Activated CD4-positive, alpha-beta memory T cell treated with anti-CD3 and anti-CD28 coated beads, Interleukin-2, amount 10 ng/mL, durations not matched to agents 7 days and 5 days (primary cell): ENCODE results near the gene TSPAN7. TPM values are rescaled to one million over a fixed set of nuclear protein-coding genes. Genes with fewer than 3 reads are reported as not detected.

Source experiments
- CTCF ChIA-PET: fragments of 350-600 bp; sonication (Branson Sonifier 250); formaldehyde crosslinking; loops from one replicate; lab custom pipeline; 2021; ENCODE audit warnings: antibody characterized with exemption, inconsistent platforms; lab: Charles Lee
- POLR2A ChIA-PET: fragments of 350-600 bp; sonication (Branson Sonifier 250); formaldehyde crosslinking; loops from one replicate; lab custom pipeline; 2021; ENCODE audit warnings: antibody characterized with exemption; lab: Charles Lee
- DNase-seq: peaks from one replicate; pipeline ENCODE4 v3.0.0-alpha.2; 2020
- H3K27ac Mint-ChIP-seq: one replicate; pipeline ENCODE4 v1.8.0; 2021; ENCODE audit warnings: mild to moderate bottlenecking, mixed read lengths
- H3K27me3 Mint-ChIP-seq: one replicate; pipeline ENCODE4 v1.8.0; 2021; ENCODE audit warnings: mixed read lengths
- H3K36me3 Mint-ChIP-seq: one replicate; pipeline ENCODE4 v1.8.0; 2021; ENCODE audit warnings: low read depth, mixed read lengths
- H3K4me1 Mint-ChIP-seq: one replicate; pipeline ENCODE4 v1.8.0; 2021; ENCODE audit warnings: mixed read lengths
- H3K4me3 Mint-ChIP-seq: one replicate; pipeline ENCODE4 v1.8.0; 2021; ENCODE audit warnings: mild to moderate bottlenecking, mixed read lengths
- H3K9me3 Mint-ChIP-seq: one replicate; pipeline ENCODE4 v1.8.0; 2021; ENCODE audit warnings: mixed read lengths
- total RNA-seq, 2 experiments: library from RNA; stranded (reverse); gene quantifications; one replicate each; pipeline ENCODE4 v1.2.3, GENCODE V29; 2021

Gene TSPAN7
- total RNA-seq, 2 experiments from 2014 or later: 0.23 to 0.28 TPM

DNA sequence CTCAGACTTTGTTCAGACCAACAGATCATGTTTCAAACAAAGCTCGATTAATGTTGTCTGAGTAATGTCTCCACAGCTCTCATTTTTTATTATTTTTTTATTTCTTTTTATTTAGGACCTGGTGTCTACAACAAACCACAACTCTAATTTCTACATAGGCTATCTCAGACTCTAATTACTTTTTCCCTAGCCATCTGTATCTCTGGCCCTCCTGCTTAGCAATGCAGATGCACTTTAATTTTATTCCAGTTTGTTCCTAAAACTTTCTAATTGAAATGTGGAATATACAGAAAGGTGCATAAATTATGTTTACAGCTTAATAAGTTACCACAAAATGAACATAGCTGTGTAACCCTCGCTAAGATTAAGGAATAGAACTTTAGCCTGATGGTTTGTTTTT is 120.8 kb downstream of the TSPAN7 start:
- Mint-ChIP-seq H3K9me3 (no peaks in the 10 kb centered on the region), H3K4me3 (no peak overlapping the region), H3K36me3 (no peaks in the 10 kb centered on the region), H3K27ac (no peak overlapping the region), H3K27me3 (peaks cover 2% of the 10 kb centered on the region), H3K4me1 (peaks cover 3% of the 10 kb centered on the region)
- no peak for DNase-seq
- CTCF ChIA-PET: no interaction called here
- POLR2A ChIA-PET: no interaction called here

GRCh38 chrX:38692961-38693360 is 131.6 kb downstream of the TSPAN7 start:
- no peak overlapping the region for H3K4me3 Mint-ChIP-seq
- POLR2A ChIA-PET: no interaction called here
- CTCF ChIA-PET: no interaction called here
- peaks cover 2% of the 10 kb centered on the region for H3K27me3 Mint-ChIP-seq
- H3K27ac Mint-ChIP-seq: no peak overlapping the region
- no peaks in the 10 kb centered on the region for H3K4me1 Mint-ChIP-seq
- no peak for DNase-seq
- H3K36me3 Mint-ChIP-seq: no peaks in the 10 kb centered on the region
- H3K9me3 Mint-ChIP-seq: peaks cover 6% of the 10 kb centered on the region

- no peaks in the 10 kb centered on the region for H3K36me3 Mint-ChIP-seq
- no peaks in the 10 kb centered on the region for H3K4me1 Mint-ChIP-seq
- H3K27me3 Mint-ChIP-seq: peaks cover 2% of the 10 kb centered on the region
- H3K27ac Mint-ChIP-seq: no peak overlapping the region
- no peak overlapping the region for H3K4me3 Mint-ChIP-seq
- ChIA-PET POLR2A (no interaction called here), CTCF (no interaction called here)
- peaks cover 6% of the 10 kb centered on the region for H3K9me3 Mint-ChIP-seq
- DNase-seq: no peak
These were observed 133.1 kb downstream of the TSPAN7 start for GRCh38 chrX:38694394-38694793.

DNA sequence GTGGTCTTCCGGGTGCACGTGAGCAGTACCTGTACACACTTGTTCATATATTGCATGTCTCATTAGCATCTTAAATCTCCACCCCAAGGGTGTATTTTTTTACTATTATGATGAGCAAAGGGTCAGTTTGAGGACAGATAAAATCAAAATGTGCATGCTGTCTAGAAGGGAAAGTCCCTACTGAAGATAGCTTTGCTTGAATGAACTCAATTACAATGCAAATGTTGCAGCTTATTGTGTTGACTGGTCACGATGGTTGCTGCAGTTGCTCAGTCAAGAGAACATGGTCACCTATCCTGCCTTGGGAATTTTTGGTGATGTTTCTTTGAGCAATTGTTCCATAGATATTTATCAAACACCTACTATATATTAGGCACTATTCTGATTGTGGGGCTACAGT is 136.1 kb downstream of the TSPAN7 start:
- Mint-ChIP-seq H3K36me3 (no peaks in the 10 kb centered on the region), H3K27me3 (no peaks in the 10 kb centered on the region), H3K9me3 (peaks cover 6% of the 10 kb centered on the region), H3K4me1 (peaks cover 7% of the 10 kb centered on the region), H3K27ac (no peak overlapping the region), H3K4me3 (no peak overlapping the region)
- ChIA-PET POLR2A (no interaction called here), CTCF (no interaction called here)
- no peak for DNase-seq

DNA sequence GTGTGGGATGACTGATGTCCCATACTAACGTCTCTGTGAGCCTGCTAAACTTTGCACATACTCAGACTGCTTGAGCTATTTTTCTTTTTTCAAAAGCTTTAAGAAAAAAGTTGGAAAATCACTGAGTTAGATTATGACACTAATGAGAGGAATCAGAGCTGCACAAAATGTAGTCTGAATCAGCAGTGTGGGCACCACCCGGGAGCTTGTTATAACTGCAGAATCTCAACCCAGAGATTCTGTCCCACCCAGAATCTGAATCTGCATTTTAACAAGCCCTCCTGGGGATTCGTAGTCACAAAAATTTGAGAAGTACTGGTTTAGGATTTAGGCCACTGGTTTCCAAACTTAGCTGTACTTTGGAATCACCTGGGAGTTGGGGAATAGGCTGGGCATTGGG is 137.8 kb downstream of the TSPAN7 start:
- Mint-ChIP-seq H3K4me3 (no peak overlapping the region), H3K27ac (no peak overlapping the region), H3K27me3 (no peaks in the 10 kb centered on the region), H3K9me3 (peaks cover 3% of the 10 kb centered on the region), H3K36me3 (no peaks in the 10 kb centered on the region), H3K4me1 (peaks cover 8% of the 10 kb centered on the region)
- DNase-seq: no peak
- POLR2A ChIA-PET: no interaction called here
- CTCF ChIA-PET: no interaction called here

DNA sequence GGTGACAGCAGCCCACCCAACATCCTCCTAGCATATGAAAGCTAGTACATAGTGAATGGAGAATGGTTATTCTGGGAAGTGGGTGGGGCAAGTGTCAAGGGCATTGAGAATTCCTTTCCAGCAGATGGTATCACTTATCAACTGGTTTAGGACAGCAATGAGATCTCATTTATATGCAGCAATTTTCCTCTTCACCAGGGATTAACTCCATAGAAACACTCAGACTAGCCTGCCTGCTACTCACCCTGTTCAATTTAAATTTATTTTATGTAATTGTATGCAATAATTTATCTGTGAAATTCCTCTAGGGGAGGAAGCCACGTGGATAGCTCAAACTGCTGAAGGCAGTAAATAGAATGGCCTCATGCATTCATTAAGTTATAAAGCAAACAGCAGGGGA is 138.4 kb downstream of the TSPAN7 start:
- Mint-ChIP-seq H3K27me3 (no peaks in the 10 kb centered on the region), H3K4me3 (no peak overlapping the region), H3K4me1 (peaks cover 14% of the 10 kb centered on the region), H3K36me3 (no peaks in the 10 kb centered on the region), H3K9me3 (peaks cover 3% of the 10 kb centered on the region), H3K27ac (no peak overlapping the region)
- POLR2A ChIA-PET: no interaction called here
- DNase-seq: no peak
- CTCF ChIA-PET: no interaction called here

GRCh38 chrX:38701073-38701472 is 139.7 kb downstream of the TSPAN7 start:
- H3K4me1 Mint-ChIP-seq: peaks cover 18% of the 10 kb centered on the region
- H3K27ac Mint-ChIP-seq: no peak overlapping the region
- H3K4me3 Mint-ChIP-seq: no peak overlapping the region
- ChIA-PET POLR2A (no interaction called here), CTCF (no interaction called here)
- H3K9me3 Mint-ChIP-seq: peaks cover 3% of the 10 kb centered on the region
- no peak for DNase-seq
- no peaks in the 10 kb centered on the region for H3K27me3 Mint-ChIP-seq
- no peaks in the 10 kb centered on the region for H3K36me3 Mint-ChIP-seq

DNA sequence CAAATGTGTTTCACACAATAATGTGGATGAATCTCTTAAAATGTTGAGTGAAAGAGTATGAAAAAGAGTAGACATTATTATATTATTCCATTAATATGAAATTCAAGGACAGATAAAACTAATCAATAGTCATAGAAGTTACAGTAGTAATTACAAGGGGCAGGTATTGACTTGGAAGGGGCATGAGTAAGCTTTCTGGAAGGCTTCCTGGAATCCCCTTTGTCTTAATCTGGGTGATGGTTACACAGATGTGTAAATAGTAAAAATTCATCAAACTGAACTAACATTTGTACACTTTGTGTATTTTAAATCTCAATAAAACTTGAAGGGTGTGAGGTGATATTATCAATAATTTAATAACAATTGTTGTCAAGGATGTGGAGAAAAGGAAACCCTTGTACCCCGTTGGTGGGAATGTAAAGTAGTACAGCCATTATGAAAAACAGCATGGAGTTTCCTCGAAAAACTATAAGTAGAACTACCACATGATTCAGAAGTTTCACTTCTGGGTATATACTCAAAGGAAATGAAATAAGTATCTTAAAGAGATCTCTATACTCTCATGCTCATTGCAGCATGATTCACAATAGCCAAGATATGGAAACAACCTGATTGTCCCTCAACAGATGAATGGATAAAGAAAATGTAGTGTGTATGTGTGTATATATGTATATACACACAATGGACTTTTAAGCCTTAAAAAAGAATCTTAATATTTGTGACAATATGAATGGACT is 143.0 kb downstream of the TSPAN7 start:
- H3K4me1 Mint-ChIP-seq: peaks cover 18% of the 10 kb centered on the region
- POLR2A ChIA-PET: no interaction called here
- H3K27ac Mint-ChIP-seq: no peak overlapping the region
- no peaks in the 10 kb centered on the region for H3K36me3 Mint-ChIP-seq
- no peak overlapping the region for H3K4me3 Mint-ChIP-seq
- no peak for DNase-seq
- CTCF ChIA-PET: no interaction called here
- H3K27me3 Mint-ChIP-seq: no peaks in the 10 kb centered on the region
- H3K9me3 Mint-ChIP-seq: no peaks in the 10 kb centered on the region

- DNase-seq: no peak
These were observed 156.5 kb downstream of the TSPAN7 start for GRCh38 chrX:38717871-38718270.

DNA sequence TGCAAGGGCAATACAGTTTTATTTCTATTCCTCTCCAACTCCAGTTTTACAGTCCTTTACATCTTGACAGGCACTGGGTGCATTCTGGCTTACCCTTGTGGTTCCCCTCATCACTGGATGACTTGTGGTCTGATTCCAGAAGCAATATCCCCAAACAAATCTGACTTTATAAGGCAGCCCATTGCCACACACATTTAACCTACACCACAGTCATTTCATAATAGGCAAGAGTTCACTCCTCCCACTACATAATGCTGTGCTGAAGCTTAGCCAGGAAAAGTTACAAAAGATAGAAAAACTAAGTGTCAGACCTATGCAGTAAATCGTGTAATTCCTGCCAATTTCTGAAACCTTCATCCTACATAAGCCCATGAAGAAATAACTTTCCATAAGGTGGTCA is 157.0 kb downstream of the TSPAN7 start:
- no peaks in the 10 kb centered on the region for H3K9me3 Mint-ChIP-seq
- no peak overlapping the region for H3K4me3 Mint-ChIP-seq
- no peaks in the 10 kb centered on the region for H3K4me1 Mint-ChIP-seq
- H3K36me3 Mint-ChIP-seq: no peaks in the 10 kb centered on the region
- ChIA-PET POLR2A (no interaction called here), CTCF (no interaction called here)
- DNase-seq: no peak
- H3K27ac Mint-ChIP-seq: no peak overlapping the region
- H3K27me3 Mint-ChIP-seq: peaks cover 5% of the 10 kb centered on the region

More at GRCh38 chrX:38717871-38718270, 156.5 kb downstream of the TSPAN7 start:
- Mint-ChIP-seq H3K4me1 (no peaks in the 10 kb centered on the region), H3K4me3 (no peak overlapping the region), H3K27me3 (peaks cover 5% of the 10 kb centered on the region), H3K27ac (no peak overlapping the region), H3K9me3 (no peaks in the 10 kb centered on the region), H3K36me3 (no peaks in the 10 kb centered on the region)
- POLR2A ChIA-PET: no interaction called here
- CTCF ChIA-PET: interaction anchor here (1.5 kb wide), 1 partner anchor 20 kb away, joined by 3 read pairs; no protein-coding TSS in a partner anchor

DNA sequence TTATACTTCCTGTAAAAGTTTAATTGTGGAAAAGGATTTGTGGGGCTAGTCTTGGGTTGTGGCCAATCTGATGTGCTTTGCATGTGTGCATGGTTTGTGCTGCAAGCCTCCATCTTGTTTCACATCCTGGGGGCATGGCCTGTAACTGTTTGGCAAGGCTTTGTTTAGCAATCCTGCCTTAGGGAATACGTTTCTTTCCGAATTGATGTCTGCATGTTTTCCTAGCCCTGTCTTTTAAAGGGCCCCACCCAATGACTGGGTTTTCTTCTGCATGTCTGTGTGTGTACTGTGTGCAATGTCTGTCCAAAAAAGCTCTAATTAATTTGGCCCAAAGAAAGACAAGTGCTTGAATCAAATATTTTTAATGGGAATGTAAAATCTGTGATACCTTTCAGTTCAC is 165.3 kb downstream of the TSPAN7 start:
- no peak for DNase-seq
- no peaks in the 10 kb centered on the region for H3K36me3 Mint-ChIP-seq
- H3K27me3 Mint-ChIP-seq: no peaks in the 10 kb centered on the region
- no peaks in the 10 kb centered on the region for H3K4me1 Mint-ChIP-seq
- no peak overlapping the region for H3K4me3 Mint-ChIP-seq
- no peak overlapping the region for H3K27ac Mint-ChIP-seq
- H3K9me3 Mint-ChIP-seq: no peaks in the 10 kb centered on the region
- ChIA-PET CTCF (no interaction called here), POLR2A (no interaction called here)

DNA sequence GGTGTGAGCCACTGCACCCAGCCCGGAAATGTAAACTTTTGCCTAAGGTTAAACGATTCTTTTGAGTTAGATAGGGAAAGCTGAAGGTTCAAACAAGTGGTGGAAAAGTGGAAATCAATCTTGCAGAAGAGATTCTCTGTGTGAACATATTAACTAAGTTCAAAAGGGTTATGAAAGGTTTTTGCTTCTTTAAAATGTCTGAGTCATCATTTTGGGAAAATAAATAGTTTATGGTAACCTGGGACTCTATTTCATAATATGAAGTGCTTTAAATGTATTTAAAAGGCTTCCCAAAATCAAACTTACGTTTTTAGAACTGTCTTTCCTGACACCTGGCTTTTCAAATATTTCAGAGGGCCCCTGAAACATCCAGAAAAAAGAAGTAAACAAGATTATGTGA is 166.3 kb downstream of the TSPAN7 start:
- H3K36me3 Mint-ChIP-seq: no peaks in the 10 kb centered on the region
- no peaks in the 10 kb centered on the region for H3K4me1 Mint-ChIP-seq
- no peak for DNase-seq
- H3K9me3 Mint-ChIP-seq: no peaks in the 10 kb centered on the region
- ChIA-PET CTCF (no interaction called here), POLR2A (no interaction called here)
- H3K27ac Mint-ChIP-seq: no peak overlapping the region
- H3K4me3 Mint-ChIP-seq: no peak overlapping the region
- H3K27me3 Mint-ChIP-seq: no peaks in the 10 kb centered on the region

GRCh38 chrX:38732866-38733265 is 171.5 kb downstream of the TSPAN7 start:
- H3K27ac Mint-ChIP-seq: no peak overlapping the region
- ChIA-PET CTCF (no interaction called here), POLR2A (no interaction called here)
- no peak overlapping the region for H3K4me3 Mint-ChIP-seq
- no peaks in the 10 kb centered on the region for H3K4me1 Mint-ChIP-seq
- no peaks in the 10 kb centered on the region for H3K9me3 Mint-ChIP-seq
- H3K27me3 Mint-ChIP-seq: no peaks in the 10 kb centered on the region
- H3K36me3 Mint-ChIP-seq: no peaks in the 10 kb centered on the region
- DNase-seq: no peak
